GM18858 (cell line): ENCODE results near the gene PTPRT.
"Not testable (repeated sequence)": the region's sequence is repeated elsewhere in the genome, so short reads cannot be mapped to it uniquely, and the experiment has no call there.

Experiments used
- ATAC-seq: cut with Tn5 transposase; IDR thresholded peaks from one replicate; pipeline ENCODE4 v1.9.1; 2021; ENCODE audit not compliant: unreplicated experiment

Gene PTPRT

GRCh38 chr20:43187476-43188233 is 2.1 kb downstream of the PTPRT start:
- ATAC-seq: no peak

- no peak for ATAC-seq
Observed at GRCh38 chr20:43186312-43186711, 3.4 kb downstream of the PTPRT start.

- no peak for ATAC-seq
Observed at GRCh38 chr20:43185901-43186300, 3.8 kb downstream of the PTPRT start.

DNA sequence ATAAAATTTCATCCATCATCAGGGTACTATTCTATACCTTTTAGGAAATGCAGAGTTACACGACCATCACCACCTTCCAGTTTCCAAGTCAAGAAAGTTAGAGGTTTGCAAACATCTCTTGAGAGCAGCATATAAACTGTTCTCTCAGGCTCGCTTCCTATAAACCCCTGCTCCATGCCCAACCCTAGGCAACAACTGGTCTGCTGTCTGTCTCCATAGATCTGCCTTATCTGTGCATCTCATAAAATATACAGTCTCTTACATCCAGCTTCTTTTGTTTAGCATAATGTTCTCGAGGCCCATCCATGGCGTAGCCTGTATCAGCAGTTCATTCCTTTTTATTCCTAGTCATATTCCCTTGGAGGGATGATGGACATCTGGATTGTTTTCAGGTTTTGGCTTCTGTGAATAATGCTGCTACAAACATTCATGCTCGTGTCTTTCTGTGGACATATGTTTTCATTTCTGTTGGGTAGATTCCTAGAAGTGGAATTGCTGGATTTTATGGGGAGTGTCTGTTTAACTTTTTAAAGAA is 6.1 kb downstream of the PTPRT start:
- ATAC-seq: no peak

DNA sequence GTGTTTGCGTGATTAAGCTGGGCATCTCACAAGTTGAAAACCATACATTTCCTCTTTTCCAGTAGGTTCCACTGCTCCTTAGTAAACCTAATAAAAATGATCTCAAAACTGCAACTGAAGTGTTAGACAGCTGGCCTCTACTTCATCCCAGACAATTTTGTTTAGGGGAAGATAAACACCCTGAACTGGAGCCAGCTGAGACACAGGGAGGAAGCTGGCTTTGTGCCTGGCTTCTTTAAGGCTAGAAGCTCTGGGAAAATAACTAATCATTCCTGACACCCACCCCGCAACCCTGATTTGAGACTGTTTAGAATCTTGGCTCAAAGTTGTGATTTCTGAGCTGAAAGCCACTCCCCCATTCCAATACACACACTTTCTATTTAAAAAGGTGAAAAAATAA is 11.6 kb downstream of the PTPRT start:
- ATAC-seq: no peak

DNA sequence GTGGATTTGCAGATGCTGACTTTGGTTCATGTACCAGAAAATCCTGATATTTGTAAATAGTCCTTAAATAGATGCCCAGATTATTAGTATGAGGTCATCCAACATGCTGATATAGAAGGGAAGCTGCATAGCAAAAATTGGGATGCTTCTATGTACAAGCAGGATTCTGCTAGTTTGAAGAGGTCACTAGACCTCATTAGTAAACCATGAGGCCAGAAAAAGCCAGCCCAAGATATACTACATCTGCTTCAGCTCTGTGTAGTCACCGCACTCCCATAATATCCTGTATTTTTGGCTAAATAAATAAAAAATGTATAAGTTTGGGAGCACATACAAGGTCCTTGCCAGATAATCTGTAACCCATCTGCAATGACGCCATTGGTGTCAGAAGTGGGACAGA is 13.0 kb downstream of the PTPRT start:
- ATAC-seq: no peak

DNA sequence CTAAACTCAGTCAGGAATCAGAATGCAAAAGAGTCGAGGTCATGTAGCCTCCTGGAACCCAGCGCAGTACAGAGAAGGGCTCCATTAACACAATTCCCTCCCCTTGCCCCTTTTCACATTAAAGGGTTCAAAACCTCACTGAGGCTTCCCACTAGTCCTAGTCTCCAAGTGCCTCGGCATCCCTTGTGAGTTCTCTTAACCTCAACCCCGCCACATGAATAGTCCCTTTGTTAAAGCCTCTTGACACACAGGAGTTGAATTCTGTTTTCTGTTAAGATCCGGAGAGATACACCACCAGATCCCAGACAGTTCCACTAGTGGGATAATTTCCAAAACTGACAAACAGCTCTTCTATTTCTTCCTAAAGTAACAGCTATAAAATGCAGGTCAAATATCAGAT is 17.8 kb downstream of the PTPRT start:
- no peak for ATAC-seq

GRCh38 chr20:43170771-43171170 is 18.9 kb downstream of the PTPRT start:
- no peak for ATAC-seq

DNA sequence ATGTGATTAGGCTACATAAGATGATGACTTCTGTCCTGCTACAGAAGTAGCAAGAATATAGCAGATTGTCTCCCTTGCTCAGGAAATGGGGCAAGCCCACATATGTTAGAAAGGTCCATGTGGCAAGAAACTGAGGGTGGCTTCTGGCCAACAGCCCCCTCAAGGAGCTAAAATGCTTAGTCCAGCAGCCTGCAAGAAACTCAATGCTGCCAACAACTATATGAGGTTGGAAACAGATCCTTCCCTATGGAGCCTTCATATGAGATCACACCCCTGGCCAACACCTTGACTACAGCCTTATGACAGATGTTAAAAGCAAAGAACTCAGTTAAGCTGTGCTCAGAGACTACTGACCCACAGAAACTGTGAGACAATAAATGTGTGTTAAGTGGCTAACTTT is 22.1 kb downstream of the PTPRT start:
- no peak for ATAC-seq

GRCh38 chr20:43167021-43167420 is 22.7 kb downstream of the PTPRT start:
- ATAC-seq: no peak

DNA sequence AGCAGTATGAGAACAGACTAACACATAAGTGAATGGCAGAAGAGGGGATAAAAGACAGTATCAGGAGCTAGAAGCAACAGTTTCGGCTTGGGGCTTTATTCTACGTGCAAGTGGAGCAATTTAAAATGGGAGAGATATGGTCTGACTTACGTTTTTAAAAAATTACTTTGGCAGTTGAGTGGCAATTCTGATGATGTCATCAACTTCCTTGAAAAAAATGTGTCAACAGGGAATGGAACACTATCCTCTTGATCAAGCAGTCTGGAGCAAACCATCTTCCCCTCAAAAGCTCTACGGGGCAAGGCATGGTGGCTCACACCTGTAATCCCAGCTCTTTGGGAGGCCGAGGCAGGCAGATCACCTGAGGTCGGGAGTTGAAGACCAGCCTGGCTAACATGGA is 24.1 kb downstream of the PTPRT start:
- ATAC-seq: no peak

GRCh38 chr20:43164736-43165135 is 25.0 kb downstream of the PTPRT start:
- ATAC-seq: not testable (repeated sequence)

DNA sequence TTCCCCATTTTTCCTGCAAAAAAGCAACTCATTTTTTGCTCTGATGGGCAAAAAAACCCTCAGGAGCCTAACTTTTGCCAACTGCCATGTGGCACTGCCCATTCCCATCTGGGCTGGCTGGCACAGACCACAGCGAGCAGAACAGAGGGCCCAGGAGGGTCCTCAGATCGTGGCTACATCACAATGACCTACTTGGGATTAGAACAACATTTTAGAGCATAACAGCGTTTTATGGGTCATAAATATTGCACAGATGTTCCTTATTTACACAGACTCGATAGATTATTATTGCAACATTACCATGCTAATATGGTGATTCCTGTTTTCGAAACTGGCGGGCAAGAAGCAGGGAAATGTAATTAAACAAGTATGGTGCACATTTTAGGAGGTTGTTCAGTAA is 28.0 kb downstream of the PTPRT start:
- no peak for ATAC-seq

- ATAC-seq: no peak
Observed at GRCh38 chr20:43160941-43161340, 28.8 kb downstream of the PTPRT start.

DNA sequence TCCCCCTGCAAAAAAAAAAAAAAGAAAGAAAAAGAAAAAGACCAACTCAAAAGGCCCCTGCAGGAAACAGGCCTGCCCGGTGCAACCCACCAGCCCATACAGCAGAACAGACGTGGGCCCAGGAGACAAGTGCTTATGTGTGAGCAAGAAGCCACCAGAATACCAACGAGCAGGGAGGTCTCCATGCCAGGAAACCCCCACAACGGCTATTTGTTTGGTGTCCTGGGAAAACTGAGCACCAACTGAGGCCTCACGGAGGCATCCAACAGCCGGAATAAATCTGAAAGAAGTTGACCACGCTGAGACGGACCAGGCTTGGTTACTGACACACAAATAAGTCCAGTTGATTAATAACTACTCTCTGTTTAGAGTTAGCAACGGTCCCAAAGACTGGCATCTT is 29.7 kb downstream of the PTPRT start:
- no peak for ATAC-seq

- ATAC-seq: no peak
Observed at GRCh38 chr20:43155366-43156100, 34.2 kb downstream of the PTPRT start.

GRCh38 chr20:43151901-43152300 is 37.8 kb downstream of the PTPRT start:
- no peak for ATAC-seq

DNA sequence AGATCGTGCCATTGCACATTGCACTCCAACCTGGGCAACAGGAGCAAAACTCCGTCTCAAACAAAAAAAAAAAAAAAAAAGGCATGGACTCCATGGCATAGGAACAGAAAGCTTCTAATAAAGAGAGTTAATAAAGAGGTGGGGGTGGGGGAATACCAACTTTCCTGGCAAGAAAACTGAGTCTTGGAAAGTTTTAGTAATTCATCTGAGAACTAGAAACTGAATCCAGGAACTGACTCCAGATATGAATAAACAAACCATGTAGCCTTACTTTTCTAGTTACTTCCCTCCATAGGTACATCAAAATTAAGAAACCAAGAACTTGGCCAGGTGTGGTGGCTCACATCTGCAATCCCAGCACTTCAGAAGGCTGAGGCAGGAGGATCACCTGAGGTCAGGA is 38.5 kb downstream of the PTPRT start:
- ATAC-seq: no peak

DNA sequence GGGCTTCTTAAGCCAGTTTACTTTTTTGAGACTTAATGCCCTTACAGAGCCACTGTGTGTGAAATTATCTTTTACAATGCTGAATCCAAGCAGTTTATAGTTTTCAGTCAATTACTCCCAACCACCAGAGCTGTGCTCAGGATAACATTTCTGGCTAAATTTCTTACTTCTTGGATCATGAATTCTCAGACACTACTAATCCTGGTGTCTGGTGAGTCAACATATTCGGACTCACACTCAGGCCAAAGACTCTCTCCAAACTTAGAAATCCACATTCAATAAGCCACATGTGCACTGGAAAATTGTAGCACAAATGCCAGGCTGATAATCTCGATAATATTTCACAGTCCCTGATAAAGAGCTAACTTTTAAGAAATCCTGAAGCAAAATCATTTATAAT is 49.0 kb downstream of the PTPRT start:
- no peak for ATAC-seq

DNA sequence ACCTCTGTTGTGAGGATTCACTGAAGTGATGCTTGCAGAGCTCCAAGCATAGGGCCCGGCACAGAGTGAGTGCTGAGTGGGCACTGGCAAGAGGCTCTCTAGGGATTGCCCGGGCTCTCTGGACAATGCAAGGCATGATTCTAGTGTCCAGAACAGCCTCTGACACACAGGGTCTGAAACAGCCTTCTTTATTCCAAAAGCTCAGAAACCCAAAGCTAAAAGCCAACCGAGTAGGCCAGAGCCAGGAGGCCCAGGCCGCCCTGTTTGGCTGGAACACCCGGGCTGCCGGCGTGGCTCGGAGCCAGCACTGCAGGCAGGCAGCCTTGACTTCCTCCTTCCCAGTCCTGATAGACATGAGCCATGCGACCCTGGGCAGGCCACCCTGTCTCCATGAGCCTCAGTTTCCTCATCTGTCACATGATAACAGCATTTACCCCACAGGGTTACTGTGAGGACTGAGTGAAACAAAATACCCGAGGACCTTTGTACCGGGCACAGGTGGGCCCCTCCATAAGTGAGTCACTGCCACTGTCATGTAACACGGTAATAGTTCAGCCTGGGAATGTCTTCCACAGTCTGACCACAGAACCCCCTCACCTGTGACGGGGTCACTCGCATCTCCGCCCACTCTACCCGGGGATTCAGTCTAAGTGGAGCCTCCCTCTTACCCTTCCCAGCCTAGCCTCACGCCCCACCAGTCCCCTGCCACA is 51.5 kb downstream of the PTPRT start:
- no peak for ATAC-seq

DNA sequence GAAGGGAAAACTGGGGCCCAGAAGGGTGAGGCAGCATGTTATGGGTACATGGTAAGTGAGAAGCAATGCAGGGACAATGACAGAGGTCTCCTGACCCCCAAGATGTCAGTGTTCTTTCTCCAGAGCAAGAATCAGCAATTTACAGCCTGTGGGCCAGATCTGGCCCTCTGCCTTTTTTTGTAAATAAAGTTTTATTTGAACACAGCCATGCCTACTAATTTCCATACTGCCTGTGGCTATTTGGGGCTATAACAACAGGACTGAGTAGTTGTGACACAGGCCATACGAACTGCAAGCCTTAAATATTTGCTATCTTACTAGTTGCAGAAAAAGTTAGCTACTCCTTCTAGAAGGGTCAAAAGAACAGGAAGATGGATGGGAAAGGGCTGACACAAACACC is 52.5 kb downstream of the PTPRT start:
- no peak for ATAC-seq

DNA sequence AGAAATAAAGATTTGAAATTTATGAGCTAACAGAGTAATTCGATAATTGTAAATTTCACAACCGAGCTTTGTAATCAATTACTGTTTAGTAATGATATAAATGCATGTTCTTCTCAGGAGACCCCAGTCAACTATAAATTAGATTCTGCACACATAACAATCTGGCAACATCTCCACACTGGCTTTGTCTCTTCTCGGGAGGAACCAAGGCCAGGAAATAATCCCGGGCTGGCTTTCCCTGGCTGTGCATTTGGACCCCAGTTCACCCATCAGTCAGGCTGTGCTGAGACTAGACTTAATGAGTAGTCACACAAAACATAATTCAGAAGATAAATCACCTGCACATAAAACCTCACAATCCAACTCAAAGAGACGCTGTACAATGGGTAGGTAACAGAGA is 65.5 kb downstream of the PTPRT start:
- no peak for ATAC-seq
